GM19043 (cell line): ENCODE results near the gene EVC.

Source experiments
- ATAC-seq: cut with Tn5 transposase; IDR thresholded peaks from one replicate; pipeline ENCODE4 v1.9.1; 2021; ENCODE audit warnings: low read depth; ENCODE audit not compliant: unreplicated experiment

Gene EVC

DNA sequence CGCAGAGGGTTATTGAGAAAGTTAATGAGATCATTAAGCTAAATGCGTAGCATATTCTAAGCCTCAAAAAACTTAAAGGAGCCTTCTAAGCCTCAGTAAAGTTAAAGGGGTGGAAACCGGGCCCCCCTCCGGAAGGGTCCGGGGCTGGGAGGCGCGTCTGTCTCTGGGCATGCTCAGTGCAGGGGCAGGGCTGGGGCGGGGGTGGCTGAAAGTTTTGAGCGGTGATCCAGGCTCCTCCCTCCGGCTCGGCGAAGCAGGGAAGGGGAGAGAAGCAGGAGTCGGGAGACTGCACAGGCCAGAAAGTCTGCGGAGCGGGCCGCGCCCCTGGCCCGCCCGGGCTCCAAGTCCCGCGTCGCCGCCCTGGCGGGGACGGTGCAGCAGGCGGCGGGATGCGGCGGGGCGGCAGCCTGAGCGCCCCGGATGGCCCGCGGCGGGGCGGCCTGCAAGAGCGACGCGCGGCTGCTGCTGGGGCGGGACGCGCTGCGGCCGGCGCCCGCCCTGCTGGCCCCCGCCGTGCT is at the start of gene EVC:
Gene EVC, plus strand, starts transcription at position 241 of the 518 bp plus-strand sequence. Its CDS starts 180 bp downstream, at position 421.
- no peak for ATAC-seq

DNA sequence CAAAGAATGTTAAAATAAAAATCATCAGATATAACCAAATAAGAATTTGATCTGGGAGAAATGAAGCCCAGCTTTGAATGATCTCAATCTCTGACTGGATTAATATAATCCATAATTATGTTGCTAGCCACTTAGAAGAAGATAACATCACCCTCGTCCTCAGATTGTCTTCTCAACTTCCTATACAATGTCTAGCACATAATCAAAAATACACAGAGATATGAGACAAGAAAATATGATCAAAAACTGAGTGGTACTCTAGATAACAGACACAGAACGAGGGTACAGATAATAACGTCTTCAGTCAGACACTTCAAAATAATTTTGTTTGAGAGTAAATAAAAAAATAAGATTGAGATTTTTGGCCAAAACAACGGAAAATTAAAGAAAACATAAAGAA is 49.8 kb upstream of the EVC start:
- ATAC-seq = no peak

- ATAC-seq = no peak
Observed at GRCh38 chr4:5662555-5662954, 48.4 kb upstream of the EVC start.

DNA sequence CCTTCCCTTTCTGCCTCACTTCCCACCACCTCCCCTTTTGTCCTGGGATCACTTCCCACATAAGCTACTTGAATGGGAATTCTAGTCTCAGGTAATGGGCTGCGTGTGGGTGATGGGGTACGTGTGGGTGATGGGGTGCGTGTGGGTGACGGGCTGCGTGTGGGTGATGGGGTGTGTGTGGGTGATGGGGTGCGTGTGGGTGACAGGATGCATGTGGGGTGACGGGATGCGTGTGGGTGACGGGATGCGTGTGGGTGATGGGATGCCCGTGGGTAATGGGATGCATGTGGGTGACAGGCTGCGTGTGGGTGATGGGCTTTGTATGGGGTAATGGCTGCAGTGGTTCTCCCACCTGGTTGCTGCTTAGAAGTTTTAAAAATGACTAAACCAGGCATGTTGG is 46.2 kb upstream of the EVC start:
- no peak for ATAC-seq

- no peak for ATAC-seq
Observed at GRCh38 chr4:5666741-5667140, 44.3 kb upstream of the EVC start.

- ATAC-seq = no peak
Observed at GRCh38 chr4:5676763-5677162, 34.2 kb upstream of the EVC start.

DNA sequence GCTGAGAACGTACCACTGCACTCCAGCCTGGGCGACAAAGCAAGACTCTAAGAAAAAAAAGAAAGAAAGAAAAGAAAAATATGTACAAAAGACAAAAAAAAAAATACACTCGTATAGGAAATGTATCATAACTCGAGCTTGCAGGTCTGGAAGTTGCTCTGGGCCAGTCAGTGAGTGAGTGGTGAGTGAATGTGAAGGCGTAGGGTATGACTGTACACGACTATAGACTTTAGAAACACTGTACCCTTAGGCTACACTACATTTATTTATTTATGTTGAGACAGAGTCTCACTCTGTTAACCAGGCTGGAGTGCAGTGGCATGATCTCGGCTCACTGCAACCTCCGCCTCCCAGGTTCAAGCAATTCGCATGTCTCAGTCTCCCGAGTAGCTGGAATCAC is 32.0 kb upstream of the EVC start:
- no peak for ATAC-seq

GRCh38 chr4:5683566-5683965 is 27.4 kb upstream of the EVC start:
- no peak for ATAC-seq

DNA sequence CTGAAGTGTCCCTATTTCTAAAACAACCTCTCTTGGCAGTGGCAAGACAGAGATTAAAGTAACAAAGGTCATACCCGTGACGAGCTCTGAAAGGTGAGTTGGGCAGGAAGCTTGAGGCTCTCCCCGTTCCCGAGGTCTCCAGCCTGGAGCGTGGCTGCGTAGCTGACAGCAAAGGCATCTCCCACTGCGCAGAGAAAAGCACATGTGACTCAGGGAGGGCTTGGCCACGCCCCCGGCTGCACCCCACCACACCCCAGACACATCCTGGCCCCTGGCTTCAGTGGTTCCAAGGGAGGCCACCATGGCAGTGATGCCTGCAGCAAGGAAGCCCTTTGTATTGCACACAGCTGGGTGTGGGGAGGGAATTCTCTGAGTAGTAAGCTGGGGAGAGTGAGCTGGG is 25.7 kb upstream of the EVC start:
- no peak for ATAC-seq

- ATAC-seq = no peak
Observed at GRCh38 chr4:5686338-5686737, 24.7 kb upstream of the EVC start.

- ATAC-seq = no peak
Observed at GRCh38 chr4:5689065-5689464, 21.9 kb upstream of the EVC start.

- no peak for ATAC-seq
Observed at GRCh38 chr4:5691491-5692132, 19.4 kb upstream of the EVC start.

GRCh38 chr4:5693871-5694270 is 17.1 kb upstream of the EVC start:
- ATAC-seq = no peak

DNA sequence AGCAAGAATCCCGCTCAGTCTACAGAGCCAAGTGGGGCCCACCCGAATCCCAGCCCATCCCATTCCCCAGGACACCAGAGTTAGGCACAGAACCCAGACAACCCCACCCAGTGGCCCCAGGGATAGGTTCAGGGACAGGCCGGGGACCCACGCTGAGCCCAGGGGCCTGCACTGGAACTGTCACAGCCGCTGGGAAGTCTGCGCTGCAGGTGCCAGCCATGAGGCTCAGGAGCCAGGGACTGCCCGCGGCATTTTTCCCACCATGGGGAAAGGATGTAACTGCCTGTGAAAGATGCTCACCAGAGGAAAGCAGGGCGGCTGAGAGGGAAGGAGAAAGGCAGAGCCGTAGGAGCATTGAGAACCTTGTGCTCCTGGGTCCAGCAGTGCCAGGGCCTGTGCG is 14.7 kb upstream of the EVC start:
- no peak for ATAC-seq

DNA sequence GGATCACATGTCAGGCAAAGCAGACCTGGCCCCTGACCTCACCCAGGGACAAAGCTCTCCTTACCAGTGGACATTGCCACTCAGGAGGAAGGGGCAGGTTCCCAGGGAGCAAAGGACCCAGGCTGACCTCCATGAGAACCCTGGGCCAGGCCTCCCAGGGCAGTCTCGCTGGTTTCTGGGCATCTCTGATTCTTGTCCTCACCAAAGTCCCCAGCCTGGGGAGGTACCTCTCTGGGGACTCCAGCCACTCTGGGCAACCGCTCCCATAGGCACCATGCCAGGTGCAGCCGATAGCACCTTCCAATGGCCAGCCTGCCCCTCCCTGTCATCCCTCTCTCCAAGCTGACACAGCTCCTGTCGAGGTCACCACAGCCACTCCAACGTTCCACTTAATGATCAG is 10.5 kb upstream of the EVC start:
- no peak for ATAC-seq

- ATAC-seq = no peak
Observed at GRCh38 chr4:5701971-5702370, 9.0 kb upstream of the EVC start.

DNA sequence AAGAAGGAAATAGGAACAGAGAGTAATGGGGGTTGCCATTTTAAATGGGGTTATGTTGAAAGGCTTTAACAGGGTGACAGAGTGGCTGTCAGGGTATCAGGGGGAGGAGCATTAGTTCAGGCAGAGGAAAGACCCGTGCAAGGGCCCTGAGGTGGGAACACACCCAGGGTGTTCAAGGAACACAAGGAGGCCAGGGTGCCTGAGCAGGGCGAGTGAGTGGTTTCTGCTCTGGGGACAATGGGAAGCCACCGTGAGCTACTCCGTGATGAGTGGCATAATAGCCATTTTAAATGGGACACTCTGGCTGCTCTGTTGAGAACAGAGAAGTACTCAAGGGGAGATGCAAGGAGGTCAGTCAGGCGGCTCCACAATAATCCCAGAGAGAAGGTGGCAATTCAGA is 7.2 kb upstream of the EVC start:
- ATAC-seq = no peak

- no peak for ATAC-seq
Observed at GRCh38 chr4:5704276-5704675, 6.7 kb upstream of the EVC start.

- ATAC-seq = no peak
Observed at GRCh38 chr4:5705647-5706320, 5.2 kb upstream of the EVC start.

DNA sequence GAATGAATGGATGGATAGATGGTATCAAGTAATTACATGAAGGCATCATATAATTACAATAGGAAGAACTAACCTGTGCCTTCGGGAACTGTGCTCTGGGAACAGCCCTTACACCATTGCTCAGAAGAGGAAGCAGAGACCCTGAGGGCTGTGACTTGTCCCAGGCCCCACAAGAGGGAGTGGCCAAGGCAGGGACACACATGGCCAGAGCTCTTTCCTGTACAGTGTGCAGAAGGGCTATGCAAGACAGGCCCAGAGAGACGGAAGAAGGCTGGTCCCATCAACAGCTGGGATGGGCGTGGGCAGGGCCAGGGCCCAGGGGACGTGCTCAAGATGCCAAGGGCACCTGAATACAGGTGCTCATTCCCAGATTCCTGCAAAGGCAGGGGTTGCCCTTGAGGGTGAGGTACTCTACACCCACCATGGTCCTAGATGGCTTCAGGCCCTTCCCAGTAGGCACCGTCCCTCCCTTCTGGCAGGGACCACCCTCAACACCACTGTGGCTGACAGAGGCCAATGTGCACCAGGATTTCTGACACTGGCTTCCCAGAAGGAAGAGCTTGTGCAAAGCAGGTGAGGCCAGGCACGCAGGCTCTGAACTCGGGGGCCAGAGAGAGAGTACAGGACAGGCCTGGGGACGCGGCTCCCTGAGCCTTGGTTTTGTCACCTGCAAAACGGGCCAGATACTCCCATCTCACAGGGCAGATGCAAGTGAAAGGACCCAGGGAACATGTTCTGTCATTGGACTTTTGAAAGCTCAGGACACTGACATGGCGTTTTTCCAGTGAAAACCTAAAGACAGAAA is 4.3 kb upstream of the EVC start:
- ATAC-seq = no peak

GRCh38 chr4:5707366-5707765 is 3.6 kb upstream of the EVC start:
- ATAC-seq = no peak
